KBM-7 (cell line): ENCODE data around the gene CLK1.

Source experiments
- DNase-seq: peaks from one replicate; pipeline ENCODE4 v3.0.0-alpha.2; 2015
- in situ Hi-C: fragments of 300-500 bp; cut with MboI; formaldehyde crosslinking; loops from 2 replicates; pipeline ENCODE4 v1.14.3; 2020; ENCODE audit warnings: low sequenced_read_pairs, low pct_unique_long_range_greater_than_20kb, mixed read lengths

The CLK1 gene

DNA sequence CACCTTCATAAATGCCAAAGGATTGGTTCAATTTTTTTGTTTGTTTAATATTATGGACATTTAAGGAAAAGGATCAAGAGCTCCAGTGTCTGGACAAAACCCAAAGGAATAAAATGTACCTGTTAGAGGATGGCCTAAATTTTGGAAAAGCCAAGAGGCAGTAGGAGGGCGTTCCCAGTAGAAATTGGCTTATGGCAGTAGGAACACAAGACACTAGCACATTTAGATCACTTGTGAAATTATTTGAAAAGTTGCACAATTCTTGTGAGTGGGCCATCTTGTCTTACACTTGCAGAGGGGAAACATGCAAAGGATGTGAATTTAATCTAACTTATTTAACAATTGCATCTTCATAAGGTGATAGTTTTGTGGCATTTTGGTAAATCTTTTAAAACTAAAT is 49.5 kb downstream of the CLK1 start:
- in situ Hi-C loops = no loop called here
- DNase-seq = no peak

DNA sequence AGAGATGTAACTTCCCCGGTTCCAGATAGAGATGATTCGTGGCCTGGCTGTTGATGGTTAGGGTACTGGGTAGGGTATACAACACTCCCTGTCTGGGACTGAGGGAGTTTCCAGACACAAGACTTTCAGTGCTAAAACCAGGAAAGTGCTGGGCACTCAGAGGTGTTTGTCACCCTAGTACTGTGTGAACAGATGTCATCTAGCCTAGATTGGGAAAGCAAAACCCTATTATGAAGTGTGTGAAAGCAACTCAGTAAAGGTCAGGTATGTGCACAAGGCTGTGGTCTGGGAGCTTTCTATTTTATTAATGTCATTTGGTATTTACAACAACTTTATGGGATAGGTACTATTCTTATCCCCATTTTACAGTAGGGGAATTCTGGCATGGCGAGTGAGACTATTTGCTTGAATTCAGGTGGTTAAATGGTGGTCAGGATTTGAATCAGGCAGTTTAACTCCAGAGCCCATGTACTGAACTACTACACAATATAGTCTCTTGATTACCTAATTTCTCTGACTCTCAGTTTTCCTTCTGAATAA is 50.1 kb downstream of the CLK1 start:
- in situ Hi-C loops = no loop called here

DNA sequence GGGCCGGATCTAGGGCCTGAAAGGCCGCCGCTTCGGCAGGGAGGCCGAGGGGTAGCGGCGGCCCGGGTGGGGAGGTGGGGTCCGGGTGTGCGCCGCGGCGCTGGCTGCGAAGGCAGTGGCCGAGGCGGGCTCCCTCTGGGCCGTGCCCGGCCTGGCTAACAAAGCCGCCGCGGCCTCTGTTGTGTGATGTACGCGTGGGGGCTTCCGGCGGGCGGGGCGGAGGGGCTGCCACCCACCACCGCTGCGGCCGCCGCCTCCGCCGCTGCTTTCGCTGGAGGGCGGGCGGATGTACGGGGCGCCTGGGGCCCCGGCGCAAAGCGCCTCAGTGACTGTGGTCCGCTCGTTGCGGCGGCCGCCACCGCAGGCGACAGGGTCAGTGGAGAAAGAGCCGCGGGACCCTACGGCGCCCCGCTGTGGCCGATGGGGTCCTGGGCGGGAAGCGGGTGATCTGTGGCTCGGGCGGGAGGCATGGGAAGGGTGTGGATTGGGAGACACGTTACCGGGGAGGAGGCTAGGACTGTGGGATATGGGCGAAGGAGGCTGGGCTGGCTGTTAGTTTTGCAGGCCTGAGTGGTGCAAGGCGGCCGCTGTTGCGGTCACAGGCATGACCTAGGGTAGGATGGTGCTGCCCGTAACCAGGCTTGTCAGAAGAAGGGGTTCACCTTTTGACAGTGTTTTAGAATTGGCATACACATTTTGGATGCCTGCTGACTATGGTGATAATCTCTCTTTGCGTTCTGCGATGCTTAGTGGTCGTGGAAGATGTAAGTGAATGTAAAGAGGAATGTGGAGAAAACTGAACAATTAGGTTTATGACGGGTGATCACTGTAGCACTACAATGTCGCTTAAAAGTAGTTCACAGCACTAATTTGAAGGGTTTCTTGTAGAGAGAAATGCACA is 52.1 kb downstream of the CLK1 start:
- in situ Hi-C loops = no loop called here
- peak; percentile 79 for DNase-seq

More for the DNA sequence above, 50.1 kb downstream of the CLK1 start:
- DNase-seq = no peak

DNA sequence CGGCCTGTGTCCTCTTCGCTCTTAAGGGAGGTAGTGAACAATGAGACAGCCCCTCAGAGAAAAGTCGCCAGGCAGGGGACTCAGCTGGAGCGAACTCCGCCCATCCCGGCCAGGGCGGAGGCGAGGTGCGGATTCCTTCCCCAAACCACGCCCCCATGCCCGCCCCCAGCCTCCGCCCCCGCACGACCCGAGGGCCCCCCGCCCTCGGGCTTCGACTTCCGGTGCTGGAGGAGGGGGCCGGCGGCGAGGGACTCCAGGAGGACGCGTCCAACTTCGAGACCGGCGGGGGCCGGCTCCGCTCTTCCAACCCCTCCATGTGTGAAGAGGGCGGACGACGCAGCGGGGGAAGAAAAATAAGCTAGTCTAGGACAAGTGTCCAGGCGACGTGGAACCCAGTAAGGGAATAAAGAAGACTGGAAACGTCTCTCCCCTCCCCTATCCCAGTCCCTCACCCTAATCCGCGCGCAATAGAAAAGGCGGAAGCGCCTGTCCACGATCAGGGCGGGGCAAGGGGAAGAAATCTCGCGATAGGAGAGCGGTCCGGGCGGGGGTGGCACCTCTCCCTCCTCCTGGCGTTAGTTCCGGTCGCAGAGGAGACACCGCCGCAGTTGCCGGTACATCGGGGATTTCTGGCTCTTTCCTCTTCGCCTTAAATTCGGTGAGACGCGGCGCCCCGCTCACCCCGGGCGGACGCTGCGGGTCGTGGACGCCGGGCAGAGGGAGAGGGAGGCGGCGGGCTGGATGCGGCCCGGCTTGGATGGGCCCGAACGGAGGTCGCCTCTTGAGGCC is 52.9 kb downstream of the CLK1 start, which contains the start of gene BZW1:
BZW1 (plus strand) TSS at position 578 of the 789 bp plus-strand sequence. CDS start 1,308 bp downstream, outside the sequence.
- DNase-seq = peak; percentile 97
- in situ Hi-C loops = no loop called here

DNA sequence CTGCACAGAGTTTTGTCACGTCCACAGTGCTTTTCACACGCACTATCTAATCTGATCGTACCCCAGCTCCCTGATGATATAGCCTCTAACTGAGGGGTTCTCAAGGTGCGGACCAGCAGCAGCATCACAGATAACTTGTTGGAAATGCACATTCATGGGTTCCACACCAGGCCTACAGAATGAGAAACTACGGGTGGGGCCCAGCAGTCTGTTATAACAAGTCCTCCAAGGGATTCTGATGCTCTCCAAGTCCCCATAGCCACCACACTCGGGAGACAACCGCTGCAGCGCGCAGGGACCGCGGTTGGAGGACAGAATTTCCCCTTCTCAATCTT is 53.5 kb downstream of the CLK1 start:
- DNase-seq = no peak
- in situ Hi-C loops = no loop called here

DNA sequence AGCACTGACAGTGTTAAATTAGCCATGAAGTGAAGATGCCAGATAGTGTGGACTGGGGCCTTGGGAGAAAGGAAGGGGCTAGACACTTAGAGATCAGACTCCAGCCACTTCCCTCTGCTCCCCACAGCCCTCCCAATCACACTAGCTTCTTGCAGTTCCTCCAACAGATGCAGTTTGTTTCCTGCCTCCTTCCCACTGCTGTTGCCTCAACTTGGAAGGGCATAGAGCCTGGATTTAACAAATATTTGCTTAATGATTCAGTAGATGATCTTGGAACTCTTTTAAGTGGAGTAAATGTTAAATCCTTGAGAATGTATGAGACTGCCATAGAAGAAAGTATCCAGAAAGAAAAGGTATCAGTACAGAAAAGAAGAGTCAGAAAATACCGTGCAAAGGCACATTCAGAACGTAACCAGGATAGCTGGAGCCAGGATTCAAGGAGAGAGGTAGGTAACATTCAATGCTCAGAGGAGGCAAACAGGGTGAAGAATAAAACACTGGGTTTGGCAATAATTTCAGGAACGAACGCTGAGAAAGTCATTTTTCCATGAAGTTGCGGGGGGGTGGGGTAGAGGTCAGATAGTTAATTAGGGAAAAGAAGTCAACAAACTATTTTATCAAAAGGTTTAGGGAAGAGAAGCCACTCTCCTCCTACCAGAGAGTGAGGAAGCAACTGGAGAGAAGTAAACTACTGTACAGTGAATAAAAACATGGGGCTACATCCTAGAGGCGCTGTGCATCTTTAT is 54.0 kb downstream of the CLK1 start:
- in situ Hi-C loops = no loop called here
- DNase-seq = peak; percentile 65

DNA sequence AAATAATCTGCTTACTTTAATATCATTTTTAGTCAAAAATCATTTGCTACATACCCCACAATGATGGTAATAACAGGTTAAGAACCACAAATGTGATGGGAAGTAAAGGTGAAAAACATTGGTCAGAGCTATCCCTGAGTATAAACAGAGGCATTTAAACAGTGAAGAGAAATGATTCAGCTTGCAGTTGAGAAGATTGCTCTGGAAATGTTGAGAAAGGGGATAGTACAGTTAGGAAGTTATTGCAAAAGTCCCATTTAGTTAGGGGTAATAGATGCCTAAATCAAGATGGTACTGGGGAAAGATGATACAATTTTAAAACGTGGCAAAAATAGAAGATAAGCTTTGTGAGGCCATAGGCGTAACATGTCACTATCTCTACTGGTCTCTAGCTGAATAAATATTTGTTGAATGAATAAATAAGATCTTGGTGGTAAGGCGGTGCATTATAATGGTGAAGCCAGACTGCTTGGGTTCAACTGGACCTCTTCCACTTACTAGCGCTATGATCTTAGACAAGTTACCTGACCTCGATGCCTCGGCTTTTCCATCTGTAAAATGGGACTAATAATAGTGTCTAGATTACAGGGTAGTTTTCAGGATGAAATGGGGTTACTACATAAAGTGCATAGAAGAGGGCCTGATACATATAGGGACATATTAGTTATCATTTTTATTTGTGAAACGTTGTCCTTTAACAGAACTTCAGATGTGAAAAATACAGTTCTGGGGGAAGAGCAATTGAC is 54.8 kb downstream of the CLK1 start:
- in situ Hi-C loops = no loop called here
- DNase-seq = no peak
